Measurements from ENCODE around the gene TLR7. TPM values are rescaled to one million over a fixed set of nuclear protein-coding genes. Genes with fewer than 3 reads are reported as not detected.

TLR7 gene
- polyA plus RNA-seq, 1 experiment, result not detected

DNA sequence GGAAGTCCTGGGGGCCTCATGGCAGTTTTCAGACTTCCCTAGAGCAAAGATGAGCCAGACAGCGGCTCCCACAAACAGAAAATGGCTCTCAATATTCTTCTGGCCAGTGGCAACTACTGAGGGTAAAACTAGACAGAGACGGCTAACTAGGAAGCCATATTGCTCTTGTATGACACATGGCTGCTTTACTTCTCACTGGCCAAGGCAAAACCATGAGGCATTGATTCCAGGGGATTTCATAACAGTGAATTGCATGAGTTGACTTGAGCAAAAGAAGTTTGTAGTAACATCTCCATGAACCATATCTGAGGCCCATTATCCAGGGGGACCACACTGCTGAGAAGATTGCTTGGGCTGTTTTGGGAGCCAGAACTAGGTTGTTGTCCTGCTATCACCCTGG, 25.8 kb downstream of the TLR7 start:
- Histone ChIP-seq H3K36me3 (ENCODE audit: control insufficient read depth, insufficient read depth, low read length) (no peaks in the 10 kb centered on the region), H3K4me3 (ENCODE audit: low read depth, low read length) (no peak overlapping the region), H3K27me3 (ENCODE audit: control insufficient read depth, insufficient read depth, low read length) (no peaks in the 10 kb centered on the region)
- ChIA-PET CTCF (interaction anchor here (1.6 kb wide), 1 partner anchor 74 kb away, joined by 3 read pairs; no protein-coding TSS in a partner anchor), POLR2A (no interaction called here)
- no peak for DNase-seq (ENCODE audit: low read depth)
- TF ChIP-seq, protein P1, sequence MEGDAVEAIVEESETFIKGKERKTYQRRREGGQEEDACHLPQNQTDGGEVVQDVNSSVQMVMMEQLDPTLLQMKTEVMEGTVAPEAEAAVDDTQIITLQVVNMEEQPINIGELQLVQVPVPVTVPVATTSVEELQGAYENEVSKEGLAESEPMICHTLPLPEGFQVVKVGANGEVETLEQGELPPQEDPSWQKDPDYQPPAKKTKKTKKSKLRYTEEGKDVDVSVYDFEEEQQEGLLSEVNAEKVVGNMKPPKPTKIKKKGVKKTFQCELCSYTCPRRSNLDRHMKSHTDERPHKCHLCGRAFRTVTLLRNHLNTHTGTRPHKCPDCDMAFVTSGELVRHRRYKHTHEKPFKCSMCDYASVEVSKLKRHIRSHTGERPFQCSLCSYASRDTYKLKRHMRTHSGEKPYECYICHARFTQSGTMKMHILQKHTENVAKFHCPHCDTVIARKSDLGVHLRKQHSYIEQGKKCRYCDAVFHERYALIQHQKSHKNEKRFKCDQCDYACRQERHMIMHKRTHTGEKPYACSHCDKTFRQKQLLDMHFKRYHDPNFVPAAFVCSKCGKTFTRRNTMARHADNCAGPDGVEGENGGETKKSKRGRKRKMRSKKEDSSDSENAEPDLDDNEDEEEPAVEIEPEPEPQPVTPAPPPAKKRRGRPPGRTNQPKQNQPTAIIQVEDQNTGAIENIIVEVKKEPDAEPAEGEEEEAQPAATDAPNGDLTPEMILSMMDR (IDR thresholded peaks at IDR 0.05; ENCODE audit: insufficient read depth, low read depth, low read length), result no peak

DNA sequence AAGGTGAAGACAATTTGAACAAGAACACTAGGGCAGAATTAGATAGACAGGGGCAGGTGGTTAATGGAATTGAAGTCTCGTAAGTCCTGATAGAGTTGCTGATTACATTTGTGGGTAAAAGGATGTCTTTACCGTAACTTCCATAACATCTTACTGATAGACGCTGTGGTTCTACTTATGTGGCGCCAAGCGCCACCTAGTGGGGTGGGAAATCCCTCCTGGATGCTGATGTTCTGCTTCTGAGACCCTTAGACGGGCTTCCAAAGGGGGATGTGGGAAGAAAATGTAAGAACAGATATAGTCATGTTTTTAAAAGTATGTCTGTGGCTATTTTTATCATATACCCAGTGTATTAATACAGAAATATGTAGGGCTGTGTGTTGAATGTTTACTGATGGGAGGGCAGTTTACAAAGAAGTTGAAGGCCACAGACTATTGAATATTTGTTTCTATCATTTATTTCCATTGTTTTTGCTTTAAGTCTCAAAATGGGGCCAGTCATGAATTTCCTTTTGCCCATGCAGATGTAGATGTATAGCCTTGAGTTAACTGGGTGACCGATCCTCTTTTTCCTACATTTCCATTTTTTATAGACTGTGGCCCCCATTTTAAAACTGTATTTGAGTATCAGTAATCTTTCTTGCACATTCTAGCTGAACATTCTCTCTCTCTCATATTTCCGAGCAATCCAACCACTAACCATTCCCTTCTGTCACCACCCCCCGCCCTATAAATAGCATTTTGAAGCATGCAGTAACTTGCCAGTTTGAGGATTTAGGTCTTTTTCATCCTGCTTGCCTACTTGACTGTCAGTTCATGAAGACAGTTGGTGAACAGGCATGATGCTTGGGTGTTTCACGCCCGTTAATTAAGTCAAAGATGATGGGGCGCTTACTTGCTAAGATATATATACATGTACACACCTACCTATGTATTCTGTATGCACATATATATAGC, 27.5 kb downstream of the TLR7 start:
- Histone ChIP-seq H3K27me3 (ENCODE audit: control insufficient read depth, insufficient read depth, low read length) (no peaks in the 10 kb centered on the region), H3K36me3 (ENCODE audit: control insufficient read depth, insufficient read depth, low read length) (no peaks in the 10 kb centered on the region), H3K4me3 (ENCODE audit: low read depth, low read length) (no peak overlapping the region)
- DNase-seq (ENCODE audit: low read depth), result no peak
- TF ChIP-seq, protein P1 (IDR thresholded peaks at IDR 0.05; ENCODE audit: insufficient read depth, low read depth, low read length), result peak; percentile 63
- ChIA-PET CTCF (interaction anchor here (1.6 kb wide), 1 partner anchor 76 kb away, joined by 3 read pairs; no protein-coding TSS in a partner anchor), POLR2A (no interaction called here)

DNA sequence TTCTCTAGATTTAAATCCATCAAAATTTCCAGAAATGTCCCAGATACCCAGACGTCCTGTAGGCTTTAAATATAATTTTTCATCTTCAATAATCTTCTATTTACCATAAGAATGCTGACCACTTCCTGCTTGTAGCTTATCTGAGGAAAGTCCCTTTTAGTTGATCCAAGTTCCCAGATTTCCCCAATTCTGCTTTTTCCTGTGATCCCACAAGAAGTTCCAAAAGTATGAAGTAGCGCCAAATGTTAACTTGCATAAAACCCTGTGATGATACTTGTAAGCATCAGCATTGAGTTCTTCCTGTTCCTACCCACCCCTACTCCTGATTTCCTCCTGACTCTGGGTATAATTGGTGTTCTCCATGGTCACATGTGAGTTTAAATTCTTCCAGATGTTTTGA, 29.0 kb downstream of the TLR7 start:
- no peak for DNase-seq (ENCODE audit: low read depth)
- ChIA-PET CTCF (no interaction called here), POLR2A (no interaction called here)
- TF ChIP-seq, protein P1 (IDR thresholded peaks at IDR 0.05; ENCODE audit: insufficient read depth, low read depth, low read length), result no peak
- H3K4me3 ChIP-seq (ENCODE audit: low read depth, low read length), result no peak overlapping the region
- H3K36me3 ChIP-seq (ENCODE audit: control insufficient read depth, insufficient read depth, low read length), result no peaks in the 10 kb centered on the region
- no peaks in the 10 kb centered on the region for H3K27me3 ChIP-seq (ENCODE audit: control insufficient read depth, insufficient read depth, low read length)

DNA sequence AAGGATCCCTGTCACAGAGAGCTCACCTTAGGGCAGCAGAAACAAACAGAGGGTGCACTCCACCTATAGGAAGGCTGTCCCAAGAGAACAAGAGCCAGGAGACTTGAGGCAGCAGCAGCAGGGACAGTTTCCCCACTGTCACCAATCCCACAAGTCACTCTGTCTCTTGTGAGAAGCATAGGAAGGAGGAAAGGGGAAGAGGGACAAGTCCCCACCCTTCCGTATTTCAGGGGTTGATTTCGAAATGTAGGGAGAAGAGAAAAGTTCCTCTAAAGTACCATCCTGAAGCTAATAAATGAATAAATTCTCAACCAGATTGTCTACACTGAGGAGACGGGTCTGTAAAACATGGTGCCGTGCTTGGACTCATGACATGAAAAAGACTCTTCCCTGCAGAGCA, 30.1 kb downstream of the TLR7 start:
- TF ChIP-seq, protein P1 (IDR thresholded peaks at IDR 0.05; ENCODE audit: insufficient read depth, low read depth, low read length), result no peak
- ChIA-PET POLR2A (no interaction called here), CTCF (interaction anchor here (1.0 kb wide), 1 partner anchor 81 kb away, joined by 3 read pairs; no protein-coding TSS in a partner anchor)
- H3K27me3 ChIP-seq (ENCODE audit: control insufficient read depth, insufficient read depth, low read length), result no peaks in the 10 kb centered on the region
- no peak for DNase-seq (ENCODE audit: low read depth)
- H3K4me3 ChIP-seq (ENCODE audit: low read depth, low read length), result no peak overlapping the region
- H3K36me3 ChIP-seq (ENCODE audit: control insufficient read depth, insufficient read depth, low read length), result no peaks in the 10 kb centered on the region

DNA sequence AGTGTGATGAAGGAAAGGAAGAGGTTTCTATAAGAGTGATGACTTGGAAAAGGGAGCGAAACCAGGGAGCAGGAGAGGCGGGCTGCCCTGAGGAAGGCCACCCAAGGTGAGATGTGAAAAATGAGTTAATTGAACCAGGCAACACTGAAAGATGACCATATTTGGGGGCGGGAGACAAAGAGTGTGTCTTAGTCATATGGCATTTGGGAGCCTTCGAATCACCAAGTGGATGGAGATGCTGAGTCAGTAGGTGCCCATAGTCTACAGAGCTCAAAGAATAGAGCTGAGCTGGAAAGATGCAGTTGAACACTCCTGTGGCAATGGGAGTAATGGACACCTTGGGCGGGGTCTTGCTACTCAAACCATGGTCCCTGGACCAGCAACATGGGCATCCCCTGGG, 31.2 kb downstream of the TLR7 start:
- ChIA-PET POLR2A (no interaction called here), CTCF (no interaction called here)
- no peak for DNase-seq (ENCODE audit: low read depth)
- no peak overlapping the region for H3K4me3 ChIP-seq (ENCODE audit: low read depth, low read length)
- no peaks in the 10 kb centered on the region for H3K27me3 ChIP-seq (ENCODE audit: control insufficient read depth, insufficient read depth, low read length)
- TF ChIP-seq, protein P1 (IDR thresholded peaks at IDR 0.05; ENCODE audit: insufficient read depth, low read depth, low read length), result no peak
- no peaks in the 10 kb centered on the region for H3K36me3 ChIP-seq (ENCODE audit: control insufficient read depth, insufficient read depth, low read length)

Data from BJ (cell line).